Measurements from ENCODE around the gene PTPRN2.

PTPRN2 gene

DNA sequence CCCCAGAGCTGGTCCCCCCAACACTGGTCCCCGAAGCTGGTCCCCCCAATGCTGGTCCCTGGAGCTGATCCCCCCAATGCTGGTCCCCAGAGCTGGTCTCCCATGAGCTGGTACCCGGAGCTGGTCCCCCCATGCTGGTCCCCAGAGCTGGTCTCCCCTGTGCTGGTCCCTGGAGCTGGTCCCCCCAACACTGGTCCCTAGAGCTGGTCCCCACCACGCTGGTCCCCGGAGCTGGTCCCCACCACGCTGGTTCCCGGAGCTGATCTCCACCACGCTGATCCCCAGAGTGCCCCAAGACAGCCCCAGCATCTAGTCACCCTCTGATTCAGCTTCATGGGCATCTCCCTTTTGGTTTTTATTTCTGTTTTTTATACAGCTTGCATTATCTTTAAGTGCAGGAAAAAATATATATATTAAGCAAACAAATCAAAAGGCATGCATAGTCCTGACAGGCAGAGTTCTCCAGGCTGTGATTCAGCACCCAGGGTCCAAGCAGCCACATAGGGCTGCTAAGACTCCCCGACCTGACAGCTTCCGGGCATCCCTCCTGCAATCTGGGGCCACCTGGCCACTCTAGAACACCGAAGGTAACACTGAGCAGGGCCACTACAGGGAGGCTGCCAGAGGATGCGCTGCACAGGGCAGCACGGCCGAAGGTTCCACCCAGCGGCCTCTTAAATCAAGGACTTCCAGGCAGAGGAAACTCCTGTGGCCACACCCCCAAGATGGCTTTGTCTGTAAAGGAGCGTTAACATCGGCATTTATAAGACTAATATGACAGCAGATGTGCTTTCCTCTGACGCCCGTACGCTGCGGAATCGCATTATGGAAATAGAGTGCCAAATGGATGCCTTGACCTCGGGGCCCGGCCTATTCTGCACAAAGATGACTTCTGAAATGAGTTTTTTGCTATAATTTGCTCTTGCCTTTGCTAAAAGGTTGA is 215.0 kb downstream of the PTPRN2 start:
- DNase-seq (ENCODE audit: low spot score): no peak
- no peak for FAIRE-seq

DNA sequence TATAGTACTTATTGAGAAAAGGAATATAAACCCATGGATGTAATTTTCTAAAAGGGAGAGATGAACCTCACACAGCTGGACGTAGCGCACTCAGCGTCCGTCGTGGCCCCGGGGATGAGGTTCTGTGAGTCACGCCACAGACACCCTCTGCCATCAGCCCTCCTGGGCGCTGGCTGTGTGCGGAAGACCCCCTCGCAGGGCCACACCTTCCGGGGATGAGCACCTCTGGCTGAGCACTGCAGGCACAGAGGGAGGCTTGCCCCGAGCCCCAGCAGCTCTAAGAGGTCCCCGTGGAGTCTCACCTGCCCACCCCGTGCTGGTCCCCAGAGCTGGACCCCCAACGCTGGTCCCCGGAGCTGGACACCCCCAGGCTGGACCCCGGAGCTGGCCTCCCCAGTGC is 215.8 kb downstream of the PTPRN2 start:
- DNase-seq (ENCODE audit: low spot score): no peak
- FAIRE-seq: no peak

DNA sequence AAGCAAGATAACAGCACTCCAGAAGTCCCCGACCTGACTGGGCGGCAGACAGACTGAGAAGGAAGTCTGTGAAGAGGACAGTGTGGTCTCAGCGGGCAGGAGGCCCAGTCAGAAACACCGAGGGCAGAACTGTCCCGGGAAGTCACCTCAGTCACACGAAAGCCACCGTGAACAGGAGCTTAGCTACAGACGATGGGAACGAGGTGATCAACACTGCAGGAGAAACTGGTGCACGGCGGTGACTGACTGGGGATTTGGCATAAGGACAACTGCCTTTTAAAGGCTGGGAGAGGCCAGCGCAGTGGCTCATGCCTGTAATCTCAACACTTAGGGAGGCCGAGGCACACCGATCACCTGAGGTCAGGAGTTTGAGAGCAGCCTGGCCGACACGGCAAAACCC is 217.8 kb downstream of the PTPRN2 start:
- DNase-seq (ENCODE audit: low spot score) (no peak), FAIRE-seq (no peak)

DNA sequence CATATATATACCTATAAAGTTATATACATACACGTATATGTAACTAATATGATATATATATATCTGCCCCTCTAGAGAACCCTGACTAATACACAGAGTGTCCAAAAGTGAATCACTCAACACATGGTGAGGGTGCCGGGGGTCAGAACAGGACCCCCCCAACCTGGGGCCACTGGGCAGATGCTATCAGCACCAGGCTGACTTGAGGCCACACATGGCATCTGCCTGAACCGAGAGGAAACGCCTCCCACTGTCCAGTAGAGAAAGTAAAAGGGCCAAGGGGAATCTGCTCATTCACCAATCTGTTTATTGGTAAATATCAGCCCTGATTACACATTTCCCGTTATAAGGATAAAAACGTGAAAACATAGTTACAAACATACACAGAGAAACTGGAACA is 218.3 kb downstream of the PTPRN2 start:
- no peak for DNase-seq (ENCODE audit: low spot score)
- FAIRE-seq: no peak

DNA sequence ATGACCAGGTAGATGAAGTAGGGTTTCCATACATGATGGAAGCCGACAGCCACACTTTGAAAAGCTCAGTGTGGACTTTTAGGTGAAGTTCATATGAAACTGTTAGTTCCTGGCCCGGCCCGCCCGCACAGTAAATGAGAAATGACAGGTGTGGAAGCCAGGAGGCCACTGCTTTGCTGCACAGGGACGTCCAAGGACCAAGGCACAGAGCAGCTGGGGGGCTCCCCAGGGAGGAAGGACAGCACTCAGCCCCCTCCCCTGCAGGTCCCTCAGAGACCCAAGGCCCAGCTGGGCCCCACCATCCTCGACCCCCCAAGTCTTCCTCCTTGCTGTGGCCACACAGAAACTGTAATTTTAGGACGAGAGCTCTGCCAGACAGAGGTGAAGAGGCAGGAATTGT is 219.2 kb downstream of the PTPRN2 start:
- no peak for FAIRE-seq

DNA sequence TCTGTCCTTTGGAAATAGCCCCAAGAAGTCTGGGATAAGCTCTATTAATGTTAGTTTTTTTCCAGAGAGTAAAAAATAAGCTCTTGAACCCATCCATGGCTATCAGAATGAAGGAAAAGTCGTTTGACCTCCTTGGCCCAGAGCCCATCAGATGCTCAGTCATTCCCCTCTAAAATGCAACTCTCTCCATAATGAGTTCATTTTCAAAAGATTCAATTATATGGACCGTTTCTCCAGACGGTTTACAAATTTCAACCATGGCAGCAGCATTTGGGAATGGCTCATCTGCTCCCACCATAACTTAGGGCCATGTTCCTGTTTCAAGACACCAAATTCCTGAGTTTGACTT is 220.0 kb downstream of the PTPRN2 start:
- FAIRE-seq: no peak

More for the DNA sequence above, 219.2 kb downstream of the PTPRN2 start:
- DNase-seq (ENCODE audit: low spot score): no peak

DNA sequence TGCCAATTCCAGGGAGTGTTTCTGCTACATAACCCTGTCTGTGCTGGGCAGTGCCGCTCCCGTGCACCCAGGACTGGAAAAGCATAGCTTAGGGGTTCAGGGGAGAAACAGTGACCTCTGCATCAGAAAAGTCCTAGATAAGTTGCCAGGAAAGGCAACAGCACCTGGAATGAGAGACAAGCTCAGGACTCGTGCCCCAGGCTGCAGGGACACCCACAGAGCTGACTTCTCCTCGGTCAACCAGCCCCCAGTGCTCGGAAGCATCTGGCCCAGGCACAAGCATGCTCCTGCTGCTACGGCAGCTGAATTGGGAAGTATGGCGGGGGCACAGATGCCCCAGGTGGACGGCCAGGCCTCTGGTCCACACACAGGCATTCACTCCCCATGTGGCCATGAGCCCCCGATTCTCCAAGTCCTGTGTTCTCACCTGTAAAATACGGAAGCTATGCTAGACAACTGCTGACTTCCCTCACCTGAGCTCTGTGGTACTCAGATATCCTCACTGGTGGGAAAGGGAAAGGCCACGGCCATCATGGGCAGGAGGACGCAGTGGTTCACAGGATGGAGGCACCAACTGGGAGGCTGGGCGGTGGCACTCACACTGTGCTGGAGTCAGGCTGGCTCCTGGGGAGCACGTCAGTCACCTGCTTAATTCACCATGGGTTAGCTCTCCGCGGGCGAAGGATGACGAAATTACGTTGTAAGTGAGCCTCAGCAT is 220.5 kb downstream of the PTPRN2 start:
- FAIRE-seq: no peak
- DNase-seq (ENCODE audit: low spot score): no peak

More for the DNA sequence above, 220.0 kb downstream of the PTPRN2 start:
- DNase-seq (ENCODE audit: low spot score): no peak

DNA sequence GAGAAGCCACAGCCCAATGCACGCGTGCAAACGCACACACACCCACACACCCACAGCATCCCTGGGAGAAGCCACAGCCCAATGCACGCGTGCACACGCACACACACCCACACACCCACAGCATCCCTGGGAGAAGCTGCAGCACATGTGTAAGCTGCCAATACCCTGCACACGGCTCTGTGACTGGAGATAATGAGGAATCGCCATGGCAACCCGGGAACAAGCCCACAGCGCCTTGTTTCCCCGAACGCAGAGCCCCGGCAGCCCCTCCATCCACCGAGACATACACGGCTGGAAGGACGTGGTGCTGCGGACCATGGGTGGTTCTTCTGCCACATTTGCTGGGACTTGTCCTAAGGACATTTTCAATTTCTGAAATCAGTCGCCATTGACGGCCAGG is 221.3 kb downstream of the PTPRN2 start:
- DNase-seq (ENCODE audit: low spot score) (no peak), FAIRE-seq (no peak)

DNA sequence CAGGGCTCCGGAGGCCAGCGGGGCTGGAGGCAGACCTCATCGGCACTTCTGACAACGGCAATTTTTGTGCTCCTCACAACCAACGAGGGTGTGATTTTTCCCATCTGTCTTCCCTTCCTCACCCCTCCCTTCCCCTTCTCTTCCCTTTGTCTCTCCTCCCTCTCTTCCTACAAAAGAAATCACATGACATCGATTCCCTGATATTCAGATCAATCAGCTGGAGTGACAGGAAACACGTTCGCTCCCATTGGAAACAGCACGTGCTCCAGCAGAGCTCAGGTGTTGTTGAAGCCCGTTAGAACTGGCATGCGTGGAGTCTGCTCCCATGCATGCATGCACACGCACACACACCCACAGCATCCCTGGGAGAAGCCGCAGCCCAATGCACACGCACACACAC is 222.4 kb downstream of the PTPRN2 start:
- FAIRE-seq: no peak

DNA sequence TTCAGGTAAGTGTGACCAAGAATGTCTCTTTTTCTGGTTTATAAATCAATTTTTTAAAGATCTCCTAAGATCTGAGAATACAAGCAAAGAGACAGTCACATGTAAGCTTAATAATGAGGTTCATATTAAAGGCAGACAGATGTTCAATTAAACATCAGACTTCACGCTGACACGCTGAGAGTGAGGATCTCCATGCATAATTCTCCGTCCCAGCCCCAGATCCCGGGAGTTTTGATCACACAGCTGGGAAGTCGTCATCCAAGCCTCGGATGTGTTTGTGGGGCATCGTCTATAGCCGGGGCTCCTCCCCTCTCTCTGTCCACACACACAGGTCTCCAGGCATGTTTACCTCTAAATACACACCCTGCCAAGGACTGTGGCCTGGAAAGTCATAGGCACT is 223.2 kb downstream of the PTPRN2 start:
- DNase-seq (ENCODE audit: low spot score) (no peak), FAIRE-seq (no peak)

More for the DNA sequence above, 222.4 kb downstream of the PTPRN2 start:
- DNase-seq (ENCODE audit: low spot score): no peak

DNA sequence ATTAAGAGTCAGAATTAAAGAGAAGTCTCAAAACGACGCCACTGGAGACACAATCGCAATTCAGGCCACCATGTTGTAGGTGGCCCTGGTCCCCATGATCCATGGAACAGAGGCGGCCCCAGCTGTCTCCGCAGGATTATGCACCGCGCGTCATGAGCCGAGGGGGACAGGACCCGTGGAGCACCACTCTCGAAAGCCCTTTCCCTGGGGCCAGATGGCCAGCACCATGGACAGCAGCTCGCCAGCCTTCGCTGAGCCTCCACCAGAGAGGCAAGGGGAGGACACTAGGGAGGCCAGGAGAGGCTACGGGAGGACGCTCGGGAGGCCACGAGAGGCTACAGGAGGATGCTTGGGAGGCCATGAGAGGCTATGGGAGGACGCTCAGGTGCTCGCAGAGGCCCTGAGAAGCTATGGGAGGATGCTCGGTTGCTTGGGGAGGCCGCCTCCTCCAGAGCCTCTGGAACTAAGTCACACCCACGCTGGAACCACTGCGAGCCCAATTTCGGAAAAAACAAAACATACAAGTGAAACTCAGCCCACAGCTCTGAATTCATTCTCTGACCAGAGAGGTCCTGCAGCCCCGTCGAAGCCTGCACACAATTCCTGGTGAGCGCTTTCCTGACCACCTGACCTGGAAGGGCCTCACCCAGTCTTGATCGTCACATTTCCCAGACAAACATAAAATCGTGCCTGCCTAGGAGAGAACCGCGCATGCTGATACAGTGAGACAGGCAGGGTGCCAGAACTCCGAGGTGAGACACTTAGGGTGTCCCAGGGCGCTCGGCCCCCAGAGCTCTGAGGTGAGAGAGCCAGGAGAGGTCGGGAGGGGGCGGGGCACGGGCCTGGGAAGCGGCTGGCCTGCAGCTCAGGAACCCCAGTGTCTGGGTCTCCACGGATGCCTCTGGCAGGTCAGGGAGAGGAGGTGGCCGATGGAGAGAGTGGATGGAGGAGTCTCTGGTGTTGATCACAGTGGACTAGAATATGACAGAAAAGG is 224.4 kb downstream of the PTPRN2 start:
- DNase-seq (ENCODE audit: low spot score) (peak; percentile 50), FAIRE-seq (no peak)

DNA sequence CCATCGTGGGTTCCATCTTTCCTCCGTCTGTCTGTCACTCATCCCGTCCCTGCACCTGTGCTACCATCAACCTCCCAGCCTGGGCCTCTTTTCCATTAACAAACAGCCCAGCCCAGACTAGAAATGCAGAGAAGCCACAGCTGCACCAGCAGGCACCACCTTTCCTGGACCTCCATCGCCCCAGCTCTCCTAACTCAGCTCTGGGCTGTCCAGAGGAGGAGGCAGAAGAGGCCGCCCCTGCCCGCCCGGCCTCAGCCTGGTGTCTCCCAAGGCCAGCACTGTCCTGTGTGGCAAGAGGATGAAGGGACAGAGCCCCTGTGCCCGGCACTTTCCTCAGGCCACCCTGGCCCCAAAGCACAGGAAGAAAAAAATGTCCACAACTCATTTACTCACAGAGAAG is 225.6 kb downstream of the PTPRN2 start:
- DNase-seq (ENCODE audit: low spot score): no peak
- FAIRE-seq: no peak

DNA sequence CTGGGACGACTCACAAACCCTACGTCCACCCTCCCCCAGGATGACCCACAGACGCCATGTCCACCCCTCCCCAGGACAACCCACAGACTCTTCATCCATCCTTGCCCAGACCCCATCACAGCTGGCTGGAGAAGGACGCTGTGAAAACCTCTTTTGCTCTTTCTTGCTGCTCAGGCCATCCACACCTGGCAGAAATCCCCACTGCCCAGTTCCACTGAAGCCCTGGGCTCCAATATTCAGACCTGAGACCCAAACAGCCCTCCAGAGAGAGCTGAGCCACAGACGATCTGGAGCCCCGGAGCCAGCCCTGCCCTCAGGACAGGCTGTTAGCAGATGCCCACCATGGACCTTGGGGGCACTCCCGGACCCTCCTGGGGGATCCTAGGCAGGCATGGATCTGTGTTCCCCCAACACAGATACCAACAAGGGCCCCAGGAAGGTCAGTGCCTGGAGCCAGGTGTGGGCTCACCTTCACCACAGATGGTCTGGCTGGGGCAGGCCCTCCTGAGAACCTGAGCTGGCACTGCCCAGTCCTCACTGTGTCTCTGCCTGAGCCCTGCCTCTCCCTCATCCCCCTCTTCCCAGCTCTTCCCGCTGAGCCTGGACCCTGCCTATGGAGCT is 226.2 kb downstream of the PTPRN2 start:
- FAIRE-seq: no peak

DNA sequence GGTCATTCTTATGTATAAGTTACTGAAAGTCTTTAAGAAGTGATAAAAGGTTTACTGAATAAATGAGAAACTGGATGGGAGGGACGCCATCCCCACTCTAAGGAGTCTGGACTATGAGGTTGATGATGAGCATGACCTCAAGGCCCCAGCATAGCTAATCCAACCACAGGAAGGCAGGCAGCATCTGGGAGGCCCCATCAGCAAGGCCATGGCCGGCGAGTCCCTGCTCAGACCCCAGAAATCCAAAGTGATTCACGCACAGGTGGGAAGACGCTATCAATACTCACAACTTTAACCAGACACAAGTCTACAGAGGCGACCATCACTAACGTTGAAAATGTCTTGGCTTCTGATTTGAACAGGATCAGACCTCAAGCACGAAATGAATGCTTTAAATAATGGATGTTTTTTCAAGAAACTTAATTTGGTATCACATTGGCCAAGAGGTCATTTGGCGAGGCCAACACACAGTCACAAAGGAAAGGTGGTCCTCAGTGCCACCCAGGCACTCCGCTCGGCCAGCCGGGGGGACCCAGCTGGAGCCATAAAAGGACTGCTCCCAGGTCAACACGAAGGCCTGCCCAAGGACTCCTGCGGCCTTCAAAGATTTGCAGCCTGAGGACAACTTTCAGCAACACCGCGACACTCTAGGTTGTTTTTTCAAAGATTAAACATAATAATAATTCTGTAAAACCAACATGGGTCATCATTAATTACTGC is 228.5 kb downstream of the PTPRN2 start:
- DNase-seq (ENCODE audit: low spot score): no peak
- no peak for FAIRE-seq

More for the DNA sequence above, 226.2 kb downstream of the PTPRN2 start:
- no peak for DNase-seq (ENCODE audit: low spot score)

DNA sequence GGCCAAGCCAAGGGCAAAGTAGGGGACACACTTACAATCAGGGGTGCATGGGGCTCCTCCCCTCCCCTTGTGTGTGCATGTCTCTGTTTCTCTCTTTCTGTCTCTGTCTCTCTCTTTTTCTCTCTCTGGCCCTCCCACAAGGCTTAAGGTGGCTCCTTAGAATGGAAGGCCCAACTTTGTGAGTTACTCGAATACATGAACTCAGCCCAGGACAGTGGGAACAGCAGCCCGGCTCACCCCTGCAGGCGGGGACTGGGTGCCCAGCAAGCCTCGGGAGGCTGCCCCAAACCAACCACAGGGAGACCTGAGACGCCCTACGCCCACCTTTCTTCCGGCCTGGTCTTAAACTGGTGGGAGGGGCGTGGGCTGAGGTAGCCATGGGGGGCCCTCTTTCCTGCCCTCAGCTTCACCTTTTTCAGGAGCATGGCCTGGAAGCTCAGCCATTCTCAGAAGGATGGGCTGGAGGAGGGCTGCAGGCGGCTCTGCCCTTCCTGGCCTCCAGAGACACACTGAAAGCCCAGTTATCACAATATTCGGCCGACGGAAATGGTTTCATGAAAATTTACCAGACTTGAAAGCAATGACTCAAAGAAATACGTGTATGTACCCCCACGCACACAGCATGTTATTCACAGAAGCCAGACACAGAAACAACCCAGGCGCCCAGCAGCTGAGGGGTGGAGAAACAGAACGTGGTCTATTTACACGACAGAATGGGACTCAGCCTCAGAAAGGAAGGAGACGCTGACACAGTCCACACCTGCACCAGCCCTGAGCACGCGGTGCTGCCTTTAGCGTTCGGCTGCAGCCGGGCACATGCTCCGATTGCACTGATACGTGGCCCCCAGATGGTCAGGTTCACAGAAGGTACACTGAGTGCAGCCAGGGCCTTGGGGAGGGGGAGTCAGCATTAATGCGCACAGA is 229.5 kb downstream of the PTPRN2 start:
- FAIRE-seq (no peak), DNase-seq (ENCODE audit: low spot score) (no peak)

DNA sequence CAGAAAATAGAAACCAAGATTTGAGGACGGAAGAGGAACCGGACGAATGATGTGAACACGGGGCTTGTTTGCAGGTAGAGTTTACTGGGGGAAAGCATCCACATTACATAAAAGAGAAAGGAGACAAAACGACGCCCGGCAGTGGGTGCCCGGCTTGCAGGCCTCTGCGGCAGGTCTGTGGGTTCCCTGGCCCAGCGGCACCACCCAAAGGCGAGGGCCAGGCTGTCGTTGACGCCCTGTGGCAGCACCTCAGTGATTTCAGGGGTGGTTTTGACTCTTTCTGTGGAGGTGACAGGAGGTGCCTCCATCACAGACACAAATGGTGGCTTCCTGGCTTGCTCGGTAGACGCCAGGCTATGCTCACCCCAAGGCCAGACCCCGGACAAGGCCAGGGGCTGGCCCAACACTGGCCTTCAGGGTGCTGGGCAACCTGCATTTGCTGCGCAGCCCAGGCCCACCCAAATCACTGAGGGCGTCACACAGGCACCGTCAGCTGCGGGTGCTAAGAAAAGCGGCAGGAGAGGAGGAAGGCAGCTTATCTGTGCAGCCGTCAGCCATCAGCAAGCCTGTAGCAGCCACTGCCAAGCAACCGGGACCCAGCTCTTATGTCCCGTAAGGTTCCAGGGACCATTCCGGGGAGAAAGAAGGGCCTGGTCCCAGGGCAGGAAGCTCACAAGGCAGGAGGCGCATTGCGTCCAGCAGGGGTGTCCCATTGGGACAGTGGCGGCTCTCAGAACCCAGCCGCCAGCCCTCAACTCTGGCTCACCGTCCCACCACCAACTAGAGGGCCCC is 230.3 kb downstream of the PTPRN2 start:
- FAIRE-seq (no peak), DNase-seq (ENCODE audit: low spot score) (no peak)

DNA sequence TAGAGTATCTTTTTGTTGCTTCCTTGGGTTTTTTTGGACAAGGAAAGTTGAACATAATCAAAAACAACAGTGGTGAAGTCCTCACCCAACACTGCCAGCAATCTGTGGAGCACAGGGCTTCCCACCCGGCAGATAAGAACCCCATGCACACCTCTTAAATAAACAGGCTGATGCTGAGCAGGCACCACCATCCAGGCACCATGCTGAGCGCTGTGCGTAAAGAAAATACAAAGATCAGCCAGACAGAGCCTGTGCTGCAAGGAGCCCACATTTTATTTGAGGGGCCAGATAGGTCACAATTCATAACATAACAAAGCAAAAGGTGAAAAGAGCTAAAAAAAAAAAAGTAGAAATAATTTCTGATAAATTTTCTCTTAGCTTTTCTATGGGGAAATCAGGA is 231.2 kb downstream of the PTPRN2 start:
- DNase-seq (ENCODE audit: low spot score) (no peak), FAIRE-seq (no peak)

DNA sequence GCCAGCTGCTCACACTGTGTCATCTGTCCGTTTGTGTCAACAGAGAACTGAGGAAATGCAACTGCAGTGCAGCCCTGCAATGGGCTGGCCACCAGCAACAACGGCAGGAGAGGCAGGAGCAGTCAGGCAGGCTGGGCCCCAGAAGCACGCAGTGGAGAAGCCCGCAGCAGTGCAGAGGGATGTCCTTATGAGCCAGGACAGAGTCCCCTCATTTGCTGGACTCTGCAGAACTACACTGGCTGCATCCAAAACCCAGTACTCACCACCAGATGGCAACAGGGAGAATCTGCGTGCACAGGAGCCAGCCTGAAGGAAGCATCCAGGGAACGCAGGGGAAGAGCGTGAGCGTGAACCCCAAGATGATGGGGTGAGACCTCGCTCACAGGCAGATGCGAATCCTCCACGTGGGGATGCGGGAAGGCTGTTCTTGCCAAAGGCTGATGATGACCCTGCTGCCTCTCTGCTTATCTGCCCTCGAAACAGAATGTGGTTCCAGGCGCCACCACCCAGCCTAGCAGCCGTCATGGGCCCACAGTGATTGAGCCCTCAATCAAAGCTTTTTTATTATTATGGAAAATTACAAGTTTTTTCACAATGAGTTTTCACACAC is 232.1 kb downstream of the PTPRN2 start:
- FAIRE-seq (no peak), DNase-seq (ENCODE audit: low spot score) (peak; percentile 36)
